CD4-positive, alpha-beta T cell treated with Interleukin-12 subunit alpha and Interleukin-12 subunit beta, for 1 hour (primary cell): ENCODE data around the gene NAPEPLD.
"Not testable (repeated sequence)": the region's sequence is repeated elsewhere in the genome, so short reads cannot be mapped to it uniquely, and the experiment has no call there.

Experiments
- DNase-seq: peaks from one replicate; pipeline ENCODE4 v3.0.0-alpha.2; 2020

The NAPEPLD gene

DNA sequence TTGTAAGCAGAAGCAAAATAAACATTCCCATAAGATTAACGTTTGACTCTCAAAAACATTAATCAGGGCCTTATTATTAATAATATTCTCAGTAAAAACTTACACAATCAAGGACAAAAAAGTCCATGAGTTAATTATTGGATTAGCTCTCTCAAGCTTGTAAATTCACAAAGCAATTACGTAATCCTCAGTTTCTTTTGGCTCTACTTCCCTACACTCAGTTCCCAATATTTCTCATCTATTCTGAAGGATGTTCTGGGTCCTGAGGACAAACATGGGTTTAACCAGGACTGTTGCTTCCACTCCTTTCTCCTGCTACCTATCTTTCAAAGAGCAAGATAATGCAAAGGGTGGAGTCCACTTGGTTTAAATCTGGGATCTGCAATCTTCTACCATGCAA, 89.4 kb downstream of the NAPEPLD start:
- no peak for DNase-seq

DNA sequence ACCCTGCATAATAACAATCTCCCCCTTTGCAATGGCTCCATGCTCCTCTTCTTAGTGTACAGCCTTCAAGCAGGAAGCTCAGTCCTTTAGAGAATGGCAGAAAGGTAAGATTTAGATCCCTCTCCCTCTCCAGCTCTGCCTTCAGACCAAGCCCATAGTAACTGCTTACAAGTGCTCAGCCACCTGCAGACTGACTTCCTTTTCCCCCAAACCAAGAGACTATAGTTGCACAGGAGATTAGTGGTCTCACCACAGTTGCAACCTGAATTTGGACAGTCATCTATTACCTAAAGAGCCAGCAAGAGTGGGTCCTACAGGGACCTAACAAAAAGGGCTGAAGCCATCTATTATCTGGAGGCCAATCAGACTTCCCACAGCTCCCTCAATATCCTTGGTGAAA, 90.8 kb downstream of the NAPEPLD start:
- DNase-seq, result no peak

- DNase-seq, result not testable (repeated sequence)
These were observed 92.9 kb downstream of the NAPEPLD start for GRCh38 chr7:103056006-103056405.

DNA sequence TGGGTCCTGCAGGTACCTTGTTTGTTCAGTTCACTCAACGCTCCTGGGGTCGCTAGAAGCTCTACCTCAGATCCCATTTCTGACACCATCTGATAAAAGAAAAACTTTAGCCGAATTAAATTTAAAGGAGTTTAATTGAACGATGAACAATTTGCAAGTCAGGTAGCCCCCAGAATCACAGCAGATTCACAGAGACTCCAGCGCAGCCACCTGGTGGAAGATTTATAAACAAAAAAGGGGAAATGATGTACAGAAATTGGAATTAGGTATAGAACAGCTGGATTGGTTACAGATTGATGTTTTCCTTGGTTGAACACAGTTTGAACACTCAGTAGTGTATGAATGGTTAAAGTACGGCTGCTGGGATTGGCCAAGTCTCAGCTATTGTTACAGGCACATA, 97.4 kb downstream of the NAPEPLD start:
- DNase-seq, result no peak
